ENCODE data around the gene MT1HL1. TPM values are rescaled to one million over a fixed set of nuclear protein-coding genes. Genes with fewer than 3 reads are reported as not detected.

MT1HL1 gene
- total and polyA plus RNA-seq, 4 experiments from 2014 or later, result not detected

DNA sequence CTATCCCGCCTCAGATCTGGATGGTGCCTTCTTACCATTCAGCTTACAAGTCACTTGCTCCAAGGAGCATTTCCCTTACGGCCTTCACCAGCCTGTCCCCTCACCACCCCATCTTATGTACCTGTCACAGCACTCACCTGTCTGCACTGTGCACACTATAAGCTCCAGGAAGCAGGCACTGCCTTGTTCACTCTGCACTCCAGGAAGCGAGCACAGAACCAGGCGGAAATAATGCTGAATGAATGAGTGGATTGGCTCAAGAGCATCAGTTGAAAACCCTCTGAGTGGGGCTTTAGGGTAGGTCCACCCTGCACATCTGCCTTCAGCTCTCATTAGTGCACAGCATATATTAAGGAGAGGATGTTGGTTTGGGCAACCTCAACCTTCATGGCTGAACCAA, 28.8 kb upstream of the MT1HL1 start:
- Histone ChIP-seq H3K4me3 (ENCODE audit: low read length in 2 of 2) (no peak overlapping the region), H3K36me3 (ENCODE audit: insufficient read depth, low read length) (no peaks in the 10 kb centered on the region), H3K9me3 (ENCODE audit: control insufficient read depth in 1 of 2, low read length in 2 of 2) (no peaks in the 10 kb centered on the region), H3K4me1 (ENCODE audit: insufficient read depth, low read length) (no peaks in the 10 kb centered on the region), H3K27me3 (ENCODE audit: insufficient read depth, low read length) (no peaks in the 10 kb centered on the region), H3K27ac (ENCODE audit: low read depth, low read length) (no peak overlapping the region)
- CTCF ChIA-PET (ENCODE audit: partially characterized antibody), result no interaction called here
- POLR2A ChIA-PET (ENCODE audit: partially characterized antibody), result no interaction called here
- Mint-ChIP-seq H3K27me3 (peaks cover 10 to 11% of the 10 kb centered on the region in 2 donors), H3K27ac (no peak overlapping the region), H3K4me3 (no peak overlapping the region), H3K36me3 (no peaks in the 10 kb centered on the region), H3K9me3 (peaks cover 0 to 4% (median 0%) of the 10 kb centered on the region in 8 donors), H3K4me1 (no peaks in the 10 kb centered on the region)
- intact Hi-C loops (cut with micrococcal nuclease), result no loop called here
- no peak for DNase-seq

GRCh38 chr1:237032029-237032428, 27.8 kb upstream of the MT1HL1 start:
- H3K9me3 Mint-ChIP-seq, result peaks cover 0 to 5% (median 1%) of the 10 kb centered on the region in 8 donors
- Histone ChIP-seq H3K36me3 (ENCODE audit: insufficient read depth, low read length) (no peaks in the 10 kb centered on the region), H3K9me3 (ENCODE audit: control insufficient read depth in 1 of 2, low read length in 2 of 2) (no peaks in the 10 kb centered on the region), H3K4me1 (ENCODE audit: insufficient read depth, low read length) (no peaks in the 10 kb centered on the region), H3K4me3 (ENCODE audit: low read length in 2 of 2) (no peak overlapping the region), H3K27me3 (ENCODE audit: insufficient read depth, low read length) (no peaks in the 10 kb centered on the region), H3K27ac (ENCODE audit: low read depth, low read length) (no peak overlapping the region)
- ChIA-PET POLR2A (ENCODE audit: partially characterized antibody) (no interaction called here), CTCF (ENCODE audit: partially characterized antibody) (interaction anchor here (0.9 kb wide), 1 partner anchor 10 kb away, joined by 3 read pairs; the partner anchor contains the start of gene RYR2)
- H3K27me3 Mint-ChIP-seq, result peaks cover 11% of the 10 kb centered on the region in 2 donors
- H3K27ac Mint-ChIP-seq, result no peak overlapping the region
- DNase-seq, result no peak
- no peaks in the 10 kb centered on the region for H3K4me1 Mint-ChIP-seq
- no peak overlapping the region for H3K4me3 Mint-ChIP-seq
- intact Hi-C loops (cut with micrococcal nuclease), result no loop called here
- H3K36me3 Mint-ChIP-seq, result no peaks in the 10 kb centered on the region

DNA sequence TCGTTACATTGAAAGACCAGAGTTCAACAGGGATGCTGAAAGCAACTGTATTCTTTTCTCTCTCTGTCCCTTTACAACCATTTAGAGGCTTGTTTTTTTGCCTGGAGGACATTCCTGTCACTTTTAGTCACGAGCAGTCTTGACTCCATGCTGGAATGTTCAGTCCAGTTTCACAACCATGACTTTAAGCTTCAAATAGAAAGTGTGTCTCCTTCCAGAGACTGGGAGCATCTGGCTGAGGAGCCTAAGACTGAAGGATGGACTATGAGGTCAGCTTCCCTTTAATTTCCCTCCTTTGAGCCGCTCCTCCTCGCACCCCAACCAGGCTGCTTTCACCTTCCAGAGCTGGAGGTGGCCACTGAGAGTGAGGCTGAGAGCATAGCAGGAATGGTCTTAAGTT, 27.2 kb upstream of the MT1HL1 start:
- H3K4me1 ChIP-seq (ENCODE audit: insufficient read depth, low read length), result no peaks in the 10 kb centered on the region
- H3K9me3 Mint-ChIP-seq, result peaks cover 0 to 6% (median 1%) of the 10 kb centered on the region in 8 donors
- H3K9me3 ChIP-seq (ENCODE audit: control insufficient read depth in 1 of 2, low read length in 2 of 2), result no peaks in the 10 kb centered on the region
- no peaks in the 10 kb centered on the region for H3K27me3 ChIP-seq (ENCODE audit: insufficient read depth, low read length)
- H3K27me3 Mint-ChIP-seq, result peaks cover 11% of the 10 kb centered on the region in 2 donors
- H3K36me3 ChIP-seq (ENCODE audit: insufficient read depth, low read length), result no peaks in the 10 kb centered on the region
- H3K27ac ChIP-seq (ENCODE audit: low read depth, low read length), result no peak overlapping the region
- intact Hi-C loops (cut with micrococcal nuclease), result no loop called here
- H3K27ac Mint-ChIP-seq, result no peak overlapping the region
- no peak for DNase-seq
- no peaks in the 10 kb centered on the region for H3K36me3 Mint-ChIP-seq
- ChIA-PET POLR2A (ENCODE audit: partially characterized antibody) (no interaction called here), CTCF (ENCODE audit: partially characterized antibody) (interaction anchor here (0.9 kb wide), 1 partner anchor 11 kb away, joined by 3 read pairs; the partner anchor contains the start of gene RYR2)
- H3K4me3 Mint-ChIP-seq, result no peak overlapping the region
- H3K4me3 ChIP-seq (ENCODE audit: low read length in 2 of 2), result no peak overlapping the region
- no peaks in the 10 kb centered on the region for H3K4me1 Mint-ChIP-seq

DNA sequence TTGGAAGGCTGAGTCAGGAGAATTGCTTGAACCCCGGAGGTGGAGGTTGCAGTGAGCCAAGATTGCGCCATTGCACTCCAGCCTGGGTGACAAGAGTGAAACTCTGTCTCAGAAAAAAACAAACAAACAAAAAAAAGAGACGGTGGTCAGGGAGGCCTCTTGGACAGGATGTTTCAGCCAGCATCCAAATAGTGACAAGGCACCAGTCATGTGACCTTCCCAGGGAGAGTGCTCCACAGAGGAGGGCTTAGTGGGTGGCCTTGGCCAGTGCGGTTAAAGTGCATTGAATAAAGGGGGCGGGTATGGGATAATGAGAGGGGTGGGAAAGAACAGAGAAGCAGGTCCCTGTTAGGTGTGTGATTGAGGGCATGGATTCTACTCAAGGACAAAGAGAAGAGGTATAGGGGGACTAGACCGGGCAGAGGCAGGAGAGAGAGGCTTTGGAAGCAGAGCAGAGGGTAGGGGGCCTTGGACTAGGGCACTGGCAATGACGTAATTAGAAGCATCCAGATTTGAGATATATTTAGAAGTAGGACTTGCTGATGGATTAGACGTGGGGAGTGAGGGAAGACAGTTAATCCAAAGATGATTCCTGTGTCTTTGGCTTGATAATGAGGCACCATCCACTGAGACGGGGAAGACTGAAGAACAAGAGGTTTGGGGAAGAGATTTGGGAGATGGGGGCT, 25.8 kb upstream of the MT1HL1 start:
- H3K9me3 Mint-ChIP-seq, result peaks cover 0 to 12% (median 6%) of the 10 kb centered on the region in 8 donors
- H3K4me3 Mint-ChIP-seq, result no peak overlapping the region
- Histone ChIP-seq H3K4me3 (ENCODE audit: low read length in 2 of 2) (no peak overlapping the region), H3K27ac (ENCODE audit: low read depth, low read length) (no peak overlapping the region), H3K9me3 (ENCODE audit: control insufficient read depth in 1 of 2, low read length in 2 of 2) (no peaks in the 10 kb centered on the region), H3K4me1 (ENCODE audit: insufficient read depth, low read length) (no peaks in the 10 kb centered on the region), H3K27me3 (ENCODE audit: insufficient read depth, low read length) (no peaks in the 10 kb centered on the region), H3K36me3 (ENCODE audit: insufficient read depth, low read length) (no peaks in the 10 kb centered on the region)
- no peak overlapping the region for H3K27ac Mint-ChIP-seq
- intact Hi-C loops (cut with micrococcal nuclease), result no loop called here
- peaks cover 11 to 15% of the 10 kb centered on the region in 2 donors for H3K27me3 Mint-ChIP-seq
- no peak for DNase-seq
- no peaks in the 10 kb centered on the region for H3K4me1 Mint-ChIP-seq
- CTCF ChIA-PET (ENCODE audit: partially characterized antibody), result no interaction called here
- POLR2A ChIA-PET (ENCODE audit: partially characterized antibody), result no interaction called here
- peaks cover 0 to 3% of the 10 kb centered on the region in 2 donors for H3K36me3 Mint-ChIP-seq

- H3K4me3 Mint-ChIP-seq, result no peak overlapping the region
- H3K9me3 ChIP-seq (ENCODE audit: control insufficient read depth in 1 of 2, low read length in 2 of 2), result no peaks in the 10 kb centered on the region
- no peaks in the 10 kb centered on the region for H3K27me3 ChIP-seq (ENCODE audit: insufficient read depth, low read length)
- peaks cover 0 to 12% (median 6%) of the 10 kb centered on the region in 8 donors for H3K9me3 Mint-ChIP-seq
- peaks cover 0 to 3% of the 10 kb centered on the region in 2 donors for H3K36me3 Mint-ChIP-seq
- H3K27me3 Mint-ChIP-seq, result peaks cover 11 to 13% of the 10 kb centered on the region in 2 donors
- intact Hi-C loops (cut with micrococcal nuclease), result no loop called here
- ChIA-PET CTCF (ENCODE audit: partially characterized antibody) (no interaction called here), POLR2A (ENCODE audit: partially characterized antibody) (no interaction called here)
- no peaks in the 10 kb centered on the region for H3K4me1 ChIP-seq (ENCODE audit: insufficient read depth, low read length)
- DNase-seq, result no peak
- no peak overlapping the region for H3K27ac Mint-ChIP-seq
- H3K4me1 Mint-ChIP-seq, result no peaks in the 10 kb centered on the region
- no peak overlapping the region for H3K27ac ChIP-seq (ENCODE audit: low read depth, low read length)
- H3K4me3 ChIP-seq (ENCODE audit: low read length in 2 of 2), result no peak overlapping the region
- no peaks in the 10 kb centered on the region for H3K36me3 ChIP-seq (ENCODE audit: insufficient read depth, low read length)
Observed at GRCh38 chr1:237029240-237029639, 25.0 kb upstream of the MT1HL1 start.

DNA sequence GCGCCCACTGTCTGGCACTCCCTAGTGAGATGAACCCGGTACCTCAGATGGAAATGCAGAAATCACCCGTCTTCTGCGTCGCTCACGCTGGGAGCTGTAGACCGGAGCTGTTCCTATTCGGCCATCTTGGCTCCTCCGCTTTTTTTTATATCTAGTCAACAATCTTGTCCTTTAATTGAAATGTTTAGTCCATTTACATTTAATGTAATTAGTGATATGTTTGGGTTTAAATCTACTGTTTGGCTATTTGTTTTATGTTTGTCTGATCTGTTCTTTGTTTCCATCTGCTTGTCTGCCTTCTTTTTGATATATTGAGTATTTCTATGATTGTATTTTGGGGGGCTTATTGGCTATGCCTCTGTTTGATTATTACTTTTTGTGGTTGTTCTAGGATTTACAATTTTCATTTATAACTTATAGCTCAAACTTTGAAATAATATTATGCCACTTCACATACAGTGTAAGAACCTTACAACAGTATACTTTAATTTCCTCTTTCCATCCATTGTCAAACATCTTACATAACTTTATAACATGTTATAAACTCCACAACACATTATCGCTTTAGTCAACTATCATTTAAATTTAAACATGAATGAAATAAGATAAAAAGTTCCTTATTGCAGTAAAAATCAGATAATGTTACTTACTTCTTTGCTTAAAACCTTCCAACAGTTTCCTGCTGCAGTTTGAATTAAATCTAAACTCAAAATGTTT, 21.3 kb upstream of the MT1HL1 start:
- no peak overlapping the region for H3K4me3 ChIP-seq (ENCODE audit: low read length in 2 of 2)
- H3K27me3 ChIP-seq (ENCODE audit: insufficient read depth, low read length), result no peaks in the 10 kb centered on the region
- H3K9me3 ChIP-seq (ENCODE audit: control insufficient read depth in 1 of 2, low read length in 2 of 2), result no peaks in the 10 kb centered on the region
- H3K4me1 ChIP-seq (ENCODE audit: insufficient read depth, low read length), result no peaks in the 10 kb centered on the region
- Mint-ChIP-seq H3K36me3 (peaks cover 0 to 3% of the 10 kb centered on the region in 2 donors), H3K4me3 (no peak overlapping the region), H3K27ac (no peak overlapping the region), H3K27me3 (peaks cover 6 to 12% of the 10 kb centered on the region in 2 donors), H3K4me1 (no peaks in the 10 kb centered on the region), H3K9me3 (peaks cover 0 to 12% (median 6%) of the 10 kb centered on the region in 8 donors)
- intact Hi-C loops (cut with micrococcal nuclease), result no loop called here
- POLR2A ChIA-PET (ENCODE audit: partially characterized antibody), result no interaction called here
- CTCF ChIA-PET (ENCODE audit: partially characterized antibody), result no interaction called here
- no peaks in the 10 kb centered on the region for H3K36me3 ChIP-seq (ENCODE audit: insufficient read depth, low read length)
- DNase-seq, result no peak
- no peak overlapping the region for H3K27ac ChIP-seq (ENCODE audit: low read depth, low read length)

GRCh38 chr1:237018896-237019295, 14.7 kb upstream of the MT1HL1 start:
- no peaks in the 10 kb centered on the region for H3K36me3 ChIP-seq (ENCODE audit: insufficient read depth, low read length)
- Mint-ChIP-seq H3K9me3 (peaks cover 0 to 2% (median 0%) of the 10 kb centered on the region in 8 donors), H3K4me1 (no peaks in the 10 kb centered on the region), H3K27ac (no peak overlapping the region), H3K27me3 (peaks cover 1 to 2% of the 10 kb centered on the region in 2 donors), H3K4me3 (no peak overlapping the region), H3K36me3 (no peaks in the 10 kb centered on the region)
- H3K27me3 ChIP-seq (ENCODE audit: insufficient read depth, low read length), result no peaks in the 10 kb centered on the region
- no peak overlapping the region for H3K27ac ChIP-seq (ENCODE audit: low read depth, low read length)
- ChIA-PET CTCF (ENCODE audit: partially characterized antibody) (no interaction called here), POLR2A (ENCODE audit: partially characterized antibody) (no interaction called here)
- H3K4me1 ChIP-seq (ENCODE audit: insufficient read depth, low read length), result no peaks in the 10 kb centered on the region
- intact Hi-C loops (cut with micrococcal nuclease), result no loop called here
- DNase-seq, result no peak
- H3K4me3 ChIP-seq (ENCODE audit: low read length in 2 of 2), result no peak overlapping the region
- no peaks in the 10 kb centered on the region for H3K9me3 ChIP-seq (ENCODE audit: control insufficient read depth in 1 of 2, low read length in 2 of 2)

All from CD4-positive, alpha-beta memory T cell (primary cell).